NCI-H2029 treated with DMSO at 0.1 percent for 48 hours (cell line): ENCODE results near the gene PIAS4.

ENCODE experiments used
- DNase-seq: peaks from one replicate; lab custom pipeline; 2025; lab: John Stamatoyannopoulos, UW

The PIAS4 gene

GRCh38 chr19:3977242-3978143 lies 30.0 kb upstream of the PIAS4 start:
- no peak for DNase-seq

- DNase-seq, result no peak
Observed at GRCh38 chr19:3978145-3978544, 29.4 kb upstream of the PIAS4 start.

GRCh38 chr19:3979289-3979673 lies 28.3 kb upstream of the PIAS4 start:
- DNase-seq, result no peak

GRCh38 chr19:3979674-3980352 lies 27.7 kb upstream of the PIAS4 start:
- no peak for DNase-seq

- DNase-seq, result no peak
Observed at GRCh38 chr19:3980353-3981251, 26.9 kb upstream of the PIAS4 start.

GRCh38 chr19:3981373-3981735 lies 26.2 kb upstream of the PIAS4 start:
- no peak for DNase-seq

GRCh38 chr19:3981736-3982681 lies 25.5 kb upstream of the PIAS4 start:
- DNase-seq, result no peak

GRCh38 chr19:3982701-3983541 lies 24.6 kb upstream of the PIAS4 start:
- DNase-seq, result no peak

GRCh38 chr19:3983542-3983914 lies 24.0 kb upstream of the PIAS4 start:
- no peak for DNase-seq

GRCh38 chr19:3983936-3984583 lies 23.5 kb upstream of the PIAS4 start:
- DNase-seq, result no peak

GRCh38 chr19:3984584-3984907 lies 23.0 kb upstream of the PIAS4 start:
- DNase-seq, result no peak

GRCh38 chr19:3984908-3985642 lies 22.5 kb upstream of the PIAS4 start, which contains the start of gene EEF2:
EEF2 (minus strand) TSS chr19:3985463; CDS start chr19:3985380, 83 bp downstream.
- DNase-seq, result peak; percentile 84

- peak; percentile 84 for DNase-seq
Observed at GRCh38 chr19:3985643-3986259, 21.8 kb upstream of the PIAS4 start.

GRCh38 chr19:3986260-3987041 lies 21.1 kb upstream of the PIAS4 start:
- peak; percentile 85 for DNase-seq

GRCh38 chr19:3987619-3988371 lies 19.7 kb upstream of the PIAS4 start:
- DNase-seq, result peak; percentile 57

- no peak for DNase-seq
Observed at GRCh38 chr19:3990815-3991117, 16.8 kb upstream of the PIAS4 start.

GRCh38 chr19:3995607-3996006 lies 11.9 kb upstream of the PIAS4 start:
- DNase-seq, result no peak
